ENCODE results near the gene ZNF417.
A peak's percentile ranks its signal among the peaks of the same experiment; 100 is the strongest.
"Not testable (repeated sequence)": the region's sequence is repeated elsewhere in the genome, so short reads cannot be mapped to it uniquely, and the experiment has no call there.

The ZNF417 gene

GRCh38 chr19:57887195-57887941 lies 29.0 kb downstream of the ZNF417 start:
- Histone ChIP-seq H3F3A (ENCODE audit: insufficient read depth) (no peaks in the 10 kb centered on the region), H3K4me2 (ENCODE audit: low read depth, low read length, poor library complexity, severe bottlenecking) (peak overlapping the region; percentile 72), H3K79me2 (ENCODE audit: insufficient read depth, low read length) (peaks cover 66% of the 10 kb centered on the region), H3K36me3 (ENCODE audit: low read length) (peaks cover 3% of the 10 kb centered on the region; the same call in 1 of the 2 replicates), H3K9me2 (replicated peaks; ENCODE audit: insufficient read depth, low read length) (no peaks in the 10 kb centered on the region), H2AFZ (ENCODE audit: low read depth, low read length, severe bottlenecking) (no peak overlapping the region), H3K9me3 (ENCODE audit: insufficient read depth, low read length) (no peaks in the 10 kb centered on the region), H3K27ac (ENCODE audit: low read depth, low read length) (no peak overlapping the region), H3K9ac (ENCODE audit: low read length) (peak overlapping the region; percentile 89), H3K4me3 (ENCODE audit: insufficient read depth, low read length, poor library complexity, severe bottlenecking) (peak overlapping the region; percentile 92), H3K27me3 (ENCODE audit: low read length) (no peaks in the 10 kb centered on the region), H4K20me1 (ENCODE audit: low read depth, low read length) (peaks cover 3% of the 10 kb centered on the region; the same call in 1 of the 2 replicates)
- TF ChIP-seq EZH2phosphoT487 (conservative IDR thresholded peaks at IDR 0.05; ENCODE audit: low read length) = no peak
- TF ChIP-seq, protein P1, sequence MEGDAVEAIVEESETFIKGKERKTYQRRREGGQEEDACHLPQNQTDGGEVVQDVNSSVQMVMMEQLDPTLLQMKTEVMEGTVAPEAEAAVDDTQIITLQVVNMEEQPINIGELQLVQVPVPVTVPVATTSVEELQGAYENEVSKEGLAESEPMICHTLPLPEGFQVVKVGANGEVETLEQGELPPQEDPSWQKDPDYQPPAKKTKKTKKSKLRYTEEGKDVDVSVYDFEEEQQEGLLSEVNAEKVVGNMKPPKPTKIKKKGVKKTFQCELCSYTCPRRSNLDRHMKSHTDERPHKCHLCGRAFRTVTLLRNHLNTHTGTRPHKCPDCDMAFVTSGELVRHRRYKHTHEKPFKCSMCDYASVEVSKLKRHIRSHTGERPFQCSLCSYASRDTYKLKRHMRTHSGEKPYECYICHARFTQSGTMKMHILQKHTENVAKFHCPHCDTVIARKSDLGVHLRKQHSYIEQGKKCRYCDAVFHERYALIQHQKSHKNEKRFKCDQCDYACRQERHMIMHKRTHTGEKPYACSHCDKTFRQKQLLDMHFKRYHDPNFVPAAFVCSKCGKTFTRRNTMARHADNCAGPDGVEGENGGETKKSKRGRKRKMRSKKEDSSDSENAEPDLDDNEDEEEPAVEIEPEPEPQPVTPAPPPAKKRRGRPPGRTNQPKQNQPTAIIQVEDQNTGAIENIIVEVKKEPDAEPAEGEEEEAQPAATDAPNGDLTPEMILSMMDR (IDR thresholded peaks at IDR 0.05; ENCODE audit: insufficient read depth, low read length, poor library complexity, severe bottlenecking) = peak; percentile 14

GRCh38 chr19:57886046-57886445 lies 30.3 kb downstream of the ZNF417 start:
- peak overlapping the region; percentile 8 for H3K4me2 ChIP-seq (ENCODE audit: low read depth, low read length, poor library complexity, severe bottlenecking)
- H3K9ac ChIP-seq (ENCODE audit: low read length) = no peak overlapping the region
- H3K4me3 ChIP-seq (ENCODE audit: insufficient read depth, low read length, poor library complexity, severe bottlenecking) = no peak overlapping the region

GRCh38 chr19:57873883-57874799 lies 42.3 kb downstream of the ZNF417 start:
- H2AFZ ChIP-seq (ENCODE audit: low read depth, low read length, severe bottlenecking); H3K4me3 ChIP-seq (ENCODE audit: insufficient read depth, low read length, poor library complexity, severe bottlenecking); H3K27ac ChIP-seq (ENCODE audit: low read depth, low read length); H3K4me2 ChIP-seq (ENCODE audit: low read depth, low read length, poor library complexity, severe bottlenecking); H3K9ac ChIP-seq (ENCODE audit: low read length); H3K9me3 ChIP-seq (ENCODE audit: insufficient read depth, low read length); H3K27me3 ChIP-seq (ENCODE audit: low read length); H3K9me2 ChIP-seq (replicated peaks; ENCODE audit: insufficient read depth, low read length); H4K20me1 ChIP-seq (ENCODE audit: low read depth, low read length): not testable (repeated sequence)
- Histone ChIP-seq H3F3A (ENCODE audit: insufficient read depth) (0 out of 2 replicates have a peak, but pooled peaks cover 13% of the 10 kb centered on the region), H3K36me3 (ENCODE audit: low read length) (peaks cover 26% of the 10 kb centered on the region), H3K79me2 (ENCODE audit: insufficient read depth, low read length) (peaks cover 22% of the 10 kb centered on the region; the same call in 1 of the 2 replicates)

More at GRCh38 chr19:57886046-57886445, 30.3 kb downstream of the ZNF417 start:
- TF ChIP-seq, protein P1 (IDR thresholded peaks at IDR 0.05; ENCODE audit: insufficient read depth, low read length, poor library complexity, severe bottlenecking) = no peak
- TF ChIP-seq EZH2phosphoT487 (conservative IDR thresholded peaks at IDR 0.05; ENCODE audit: low read length) = no peak
- H3K36me3 ChIP-seq (ENCODE audit: low read length) = peaks cover 3% of the 10 kb centered on the region; the same call in 1 of the 2 replicates
- H3K9me3 ChIP-seq (ENCODE audit: insufficient read depth, low read length) = no peaks in the 10 kb centered on the region
- H4K20me1 ChIP-seq (ENCODE audit: low read depth, low read length) = peaks cover 3% of the 10 kb centered on the region; the same call in 1 of the 2 replicates
- H3K27ac ChIP-seq (ENCODE audit: low read depth, low read length) = no peak overlapping the region
- peaks cover 66% of the 10 kb centered on the region for H3K79me2 ChIP-seq (ENCODE audit: insufficient read depth, low read length)
- no peaks in the 10 kb centered on the region for H3K9me2 ChIP-seq (replicated peaks; ENCODE audit: insufficient read depth, low read length)
- no peaks in the 10 kb centered on the region for H3F3A ChIP-seq (ENCODE audit: insufficient read depth)
- H2AFZ ChIP-seq (ENCODE audit: low read depth, low read length, severe bottlenecking) = no peak overlapping the region
- H3K27me3 ChIP-seq (ENCODE audit: low read length) = no peaks in the 10 kb centered on the region
